HCT116 (cell line): ENCODE data around the gene MTFR1L.

ENCODE experiments used
- CTCF ChIP-seq, 3 experiments: fragments of 200-600 bp in 1 of 3; sonication (generic) in 1 of 3; IDR thresholded peaks in 2 of 3; conservative IDR thresholded peaks in 1 of 3; 2 replicates each; pipeline ENCODE4 v1.5.1; 2012 to 2017; ENCODE audit warnings: low read depth in 2 of 3, low read length in 2 of 3, antibody characterized with exemption in 1 of 3, borderline replicate concordance in 1 of 3, control low read depth in 1 of 3, mild to moderate bottlenecking in 1 of 3, mixed read lengths in 1 of 3, mixed run types in 1 of 3, moderate library complexity in 1 of 3; ENCODE audit not compliant: insufficient read depth in 1 of 3
- EZH2 ChIP-seq: fragments of 200-600 bp; sonication (generic); IDR thresholded peaks from 2 replicates; pipeline ENCODE4 v1.6.1; 2017; ENCODE audit warnings: antibody characterized with exemption, mixed run types
- EZH2phosphoT487 ChIP-seq: fragments of 200-600 bp; IDR thresholded peaks from 2 replicates; pipeline ENCODE4 v1.6.1; 2018; ENCODE audit warnings: antibody characterized with exemption, borderline replicate concordance
- POLR2A ChIP-seq: IDR thresholded peaks from 2 replicates; pipeline ENCODE4 v1.7.0; 2011; ENCODE audit warnings: borderline replicate concordance; ENCODE audit not compliant: insufficient read depth, insufficient read length; ENCODE audit errors: extremely low read depth
- REST ChIP-seq: IDR thresholded peaks from 2 replicates; pipeline ENCODE4 v1.6.1; 2012; ENCODE audit warnings: low read depth
- SIN3A ChIP-seq: IDR thresholded peaks from 2 replicates; pipeline ENCODE4 v1.6.1; 2012; ENCODE audit warnings: low read depth
- YY1 ChIP-seq: IDR thresholded peaks from 2 replicates; pipeline ENCODE4 v1.6.1; 2011; ENCODE audit warnings: low read length, low read depth, moderate library complexity, mild to moderate bottlenecking; ENCODE audit not compliant: insufficient replicate concordance; ENCODE audit errors: extremely low read depth
- ZFX ChIP-seq: fragments of 450-650 bp; IDR thresholded peaks from 2 replicates; pipeline ENCODE4 v1.6.1; 2017
- ZNF274 ChIP-seq: fragments of 200-500 bp; sonication (Bioruptor generic); IDR thresholded peaks from 2 replicates; pipeline ENCODE4 v1.6.1; 2014; ENCODE audit warnings: mild to moderate bottlenecking, low read depth, low read length, inconsistent platforms

GRCh38 chr1:25790472-25790871, 29.3 kb upstream of the MTFR1L start:
- no peak for TF ChIP-seq ZFX
- TF ChIP-seq CTCF (IDR thresholded peaks at IDR 0.05 in 2 of 3, conservative IDR thresholded peaks at IDR 0.05 in 1 of 3; ENCODE audit: borderline replicate concordance in 1 of 3, insufficient read depth in 1 of 3, low read depth in 2 of 3, low read length in 2 of 3) = no peak
- no peak for TF ChIP-seq EZH2phosphoT487
- TF ChIP-seq EZH2 = no peak
- no peak for TF ChIP-seq POLR2A
- TF ChIP-seq YY1 = no peak
- no peak for TF ChIP-seq REST
- no peak for TF ChIP-seq SIN3A
- no peak for TF ChIP-seq ZNF274
